ENCODE measurements around the gene USP2. TPM values are rescaled to one million over a fixed set of nuclear protein-coding genes. Genes with fewer than 3 reads are reported as not detected.

USP2 gene
- total RNA-seq, 1 experiment from 2014 or later = 14.4 TPM

GRCh38 chr11:119404872-119405271 is 23.4 kb upstream of the USP2 start:
- DNase-seq = no peak
- BruUV-seq (replicated peaks) = no TSS peak
- H3K4me1 ChIP-seq = no peaks in the 10 kb centered on the region
- H3K36me3 ChIP-seq (ENCODE audit: control insufficient read depth, insufficient read depth, low read length) = no peaks in the 10 kb centered on the region
- H3K36me3 Mint-ChIP-seq (ENCODE audit: insufficient read depth, unreplicated experiment) = no peaks in the 10 kb centered on the region
- POLR2A ChIA-PET = no interaction called here
- H3K9me3 ChIP-seq = peaks cover 12% of the 10 kb centered on the region
- intact Hi-C loops (cut with micrococcal nuclease; ENCODE audit: unreplicated experiment) = no loop called here
- H3K9me3 Mint-ChIP-seq (ENCODE audit: unreplicated experiment) = peaks cover 10% of the 10 kb centered on the region
- H3K27me3 ChIP-seq (replicated peaks; ENCODE audit: control insufficient read depth, insufficient read depth, low read length) = no peaks in the 10 kb centered on the region
- TF ChIP-seq CTCF (IDR thresholded peaks at IDR 0.05; ENCODE audit: insufficient read depth in 1 of 2, low read depth in 1 of 2, low read length in 1 of 2, severe bottlenecking in 1 of 2, unreplicated experiment in 1 of 2) = no peak
- no peak overlapping the region for H3K27ac Mint-ChIP-seq (ENCODE audit: unreplicated experiment)
- CTCF ChIA-PET = no interaction called here
- no peaks in the 10 kb centered on the region for H3K27me3 Mint-ChIP-seq (ENCODE audit: insufficient read depth, unreplicated experiment)
- H3K4me3 ChIP-seq (ENCODE audit: low read depth, low read length) = no peak overlapping the region
- no peak overlapping the region for H3K4me3 Mint-ChIP-seq (ENCODE audit: unreplicated experiment)
- H3K4me1 Mint-ChIP-seq (ENCODE audit: low read depth, unreplicated experiment) = no peaks in the 10 kb centered on the region

- ChIA-PET POLR2A (no interaction called here), CTCF (interaction anchor here (0.6 kb wide), 1 partner anchor 8 kb away, joined by 3 read pairs; no protein-coding TSS in a partner anchor)
- no TSS peak for BruUV-seq (replicated peaks)
- H3K36me3 ChIP-seq (ENCODE audit: control insufficient read depth, insufficient read depth, low read length) = no peaks in the 10 kb centered on the region
- Mint-ChIP-seq H3K9me3 (ENCODE audit: unreplicated experiment) (peaks cover 28% of the 10 kb centered on the region), H3K27me3 (ENCODE audit: insufficient read depth, unreplicated experiment) (no peaks in the 10 kb centered on the region), H3K36me3 (ENCODE audit: insufficient read depth, unreplicated experiment) (no peaks in the 10 kb centered on the region), H3K27ac (ENCODE audit: unreplicated experiment) (no peak overlapping the region), H3K4me1 (ENCODE audit: low read depth, unreplicated experiment) (no peaks in the 10 kb centered on the region), H3K4me3 (ENCODE audit: unreplicated experiment) (no peak overlapping the region)
- H3K4me1 ChIP-seq = no peaks in the 10 kb centered on the region
- no peaks in the 10 kb centered on the region for H3K27me3 ChIP-seq (replicated peaks; ENCODE audit: control insufficient read depth, insufficient read depth, low read length)
- no peak for DNase-seq
- intact Hi-C loops (cut with micrococcal nuclease; ENCODE audit: unreplicated experiment) = no loop called here
- H3K9me3 ChIP-seq = peaks cover 18% of the 10 kb centered on the region
- no peak overlapping the region for H3K4me3 ChIP-seq (ENCODE audit: low read depth, low read length)
- TF ChIP-seq CTCF (IDR thresholded peaks at IDR 0.05; ENCODE audit: insufficient read depth in 1 of 2, low read depth in 1 of 2, low read length in 1 of 2, severe bottlenecking in 1 of 2, unreplicated experiment in 1 of 2) = no peak
These were observed 21.5 kb upstream of the USP2 start for GRCh38 chr11:119403021-119403420.

GRCh38 chr11:119402470-119402869 is 21.0 kb upstream of the USP2 start:
- ChIA-PET CTCF (no interaction called here), POLR2A (no interaction called here)
- no peak for DNase-seq
- Histone ChIP-seq H3K4me1 (no peaks in the 10 kb centered on the region), H3K36me3 (ENCODE audit: control insufficient read depth, insufficient read depth, low read length) (no peaks in the 10 kb centered on the region), H3K4me3 (ENCODE audit: low read depth, low read length) (no peak overlapping the region), H3K9me3 (peaks cover 23% of the 10 kb centered on the region), H3K27me3 (replicated peaks; ENCODE audit: control insufficient read depth, insufficient read depth, low read length) (no peaks in the 10 kb centered on the region)
- no peak for TF ChIP-seq CTCF (IDR thresholded peaks at IDR 0.05; ENCODE audit: insufficient read depth in 1 of 2, low read depth in 1 of 2, low read length in 1 of 2, severe bottlenecking in 1 of 2, unreplicated experiment in 1 of 2)
- intact Hi-C loops (cut with micrococcal nuclease; ENCODE audit: unreplicated experiment) = no loop called here
- Mint-ChIP-seq H3K9me3 (ENCODE audit: unreplicated experiment) (peaks cover 34% of the 10 kb centered on the region), H3K27ac (ENCODE audit: unreplicated experiment) (no peak overlapping the region), H3K4me3 (ENCODE audit: unreplicated experiment) (no peak overlapping the region), H3K27me3 (ENCODE audit: insufficient read depth, unreplicated experiment) (no peaks in the 10 kb centered on the region), H3K36me3 (ENCODE audit: insufficient read depth, unreplicated experiment) (no peaks in the 10 kb centered on the region), H3K4me1 (ENCODE audit: low read depth, unreplicated experiment) (no peaks in the 10 kb centered on the region)
- BruUV-seq (replicated peaks) = no TSS peak
